ELF-1 (cell line): Measurements from ENCODE around the gene NMNAT1.
"Not testable (repeated sequence)": the region's sequence is repeated elsewhere in the genome, so short reads cannot be mapped to it uniquely, and the experiment has no call there.

ENCODE experiments used
- DNase-seq: peaks from one replicate; pipeline ENCODE4 v3.0.0-alpha.2; 2016; ENCODE audit warnings: low read depth, low spot score

NMNAT1 gene

GRCh38 chr1:9920606-9921005, 22.7 kb upstream of the NMNAT1 start:
- no peak for DNase-seq

- DNase-seq = no peak
Measured at GRCh38 chr1:9922342-9922741, 20.9 kb upstream of the NMNAT1 start.

GRCh38 chr1:9927259-9927658, 16.0 kb upstream of the NMNAT1 start:
- no peak for DNase-seq

GRCh38 chr1:9929431-9930385, 13.6 kb upstream of the NMNAT1 start:
- DNase-seq = peak; percentile 32

- DNase-seq = peak; percentile 34
Measured at GRCh38 chr1:9942399-9942938, 806 bp upstream of the NMNAT1 start.

DNA sequence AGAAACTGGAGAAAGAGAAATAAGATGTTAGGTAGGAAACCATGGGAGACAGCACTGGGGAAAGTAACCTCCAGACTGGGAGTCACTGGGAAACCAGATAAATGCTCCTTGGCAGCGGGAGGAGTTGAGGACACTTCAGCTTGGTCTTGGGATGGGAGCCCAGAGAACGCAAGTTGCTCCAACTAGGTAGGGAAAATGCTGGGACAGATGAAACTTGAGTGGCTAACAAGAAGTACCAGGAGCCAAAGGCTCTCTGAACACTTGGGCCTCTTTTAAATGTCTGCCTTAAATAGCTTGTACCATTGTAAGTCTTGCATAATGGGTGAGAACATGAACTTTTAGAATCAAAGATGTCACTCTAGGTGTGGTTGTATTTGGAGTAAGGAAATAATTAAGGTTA, 3.0 kb downstream of the NMNAT1 start:
- no peak for DNase-seq

DNA sequence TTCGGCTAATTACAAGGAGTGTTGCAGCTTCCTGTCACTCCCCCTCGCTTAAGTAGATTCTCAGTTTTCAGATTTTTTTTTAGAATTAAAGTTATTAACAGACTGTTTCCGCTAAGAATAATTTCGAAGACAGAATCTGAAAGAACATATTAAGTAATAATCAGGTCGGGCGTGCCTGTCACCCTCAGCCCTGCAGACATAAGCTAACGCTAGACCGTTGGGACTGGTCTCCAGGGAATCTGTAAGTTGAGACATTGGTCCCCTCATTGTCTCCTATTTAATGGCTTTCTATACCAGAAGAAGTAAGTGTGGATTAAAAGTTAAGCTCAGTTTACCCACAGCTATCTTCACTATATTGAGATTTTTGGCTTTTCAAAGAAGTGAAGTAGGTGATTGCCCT, 14.5 kb downstream of the NMNAT1 start:
- no peak for DNase-seq

DNA sequence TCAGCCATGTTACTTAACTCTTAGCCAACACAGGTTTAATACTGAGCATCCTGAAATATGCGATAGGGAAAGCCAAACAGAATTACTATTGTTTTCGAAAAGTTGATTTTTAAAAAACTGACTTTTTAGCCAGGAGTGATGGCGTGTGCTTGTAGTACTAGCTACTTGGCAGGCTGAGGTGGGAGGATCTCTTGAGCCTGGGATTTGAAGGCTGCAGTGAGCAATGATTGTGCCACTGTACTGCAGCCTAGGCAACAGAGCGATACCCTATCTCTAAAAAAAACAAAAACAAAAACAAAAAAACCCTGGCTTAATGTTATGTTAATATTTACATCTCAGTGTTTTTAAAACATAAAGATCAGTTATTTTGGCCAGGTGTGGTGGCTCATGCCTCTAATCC, 16.7 kb downstream of the NMNAT1 start:
- no peak for DNase-seq

- DNase-seq = peak; percentile 33
Measured at GRCh38 chr1:9960706-9961562, 17.7 kb downstream of the NMNAT1 start.

DNA sequence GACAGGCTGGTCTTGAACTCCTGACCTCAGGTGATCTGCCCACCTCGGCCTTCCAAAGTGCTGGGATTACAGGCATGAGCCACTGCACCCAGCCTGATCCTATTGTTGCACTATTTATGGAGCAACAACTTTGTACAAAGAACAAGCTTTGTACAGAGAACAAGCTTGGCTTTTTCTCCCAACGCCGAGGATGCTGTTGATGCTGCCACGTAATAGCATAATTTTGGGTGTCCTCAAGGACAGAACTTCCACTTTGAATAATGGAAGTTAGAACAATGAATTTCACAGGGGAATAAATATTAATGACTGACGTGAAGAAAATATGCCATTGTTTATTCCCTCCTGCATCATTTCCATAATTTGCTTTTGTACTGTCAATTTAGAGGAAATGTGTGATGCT, 41.0 kb downstream of the NMNAT1 start:
- DNase-seq = no peak

- DNase-seq = no peak
Measured at GRCh38 chr1:9985001-9985400, 41.7 kb downstream of the NMNAT1 start.

GRCh38 chr1:9989773-9990172, 46.5 kb downstream of the NMNAT1 start:
- no peak for DNase-seq

- DNase-seq = no peak
Measured at GRCh38 chr1:9990944-9991343, 47.7 kb downstream of the NMNAT1 start.

DNA sequence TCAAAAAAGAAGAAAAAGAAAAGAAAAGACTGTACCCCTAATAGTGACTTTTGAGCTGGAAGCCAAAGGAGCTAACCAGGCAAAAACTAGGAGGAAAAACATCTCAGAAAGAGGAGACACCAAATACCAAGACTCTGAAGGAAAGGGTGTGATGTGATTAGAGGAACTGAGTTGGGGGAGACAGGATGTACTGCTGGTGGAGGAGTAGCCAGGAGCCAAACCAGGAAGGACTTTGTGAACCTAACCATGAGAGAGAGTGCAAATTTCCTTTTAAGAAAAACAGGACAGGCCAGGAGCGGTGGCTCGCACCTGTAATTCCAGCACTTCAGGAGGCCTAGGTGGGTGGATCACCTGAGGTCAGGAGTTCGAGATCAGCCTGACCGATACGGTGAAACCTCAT, 49.6 kb downstream of the NMNAT1 start:
- DNase-seq = no peak

- no peak for DNase-seq
Measured at GRCh38 chr1:9993561-9994075, 50.3 kb downstream of the NMNAT1 start.

- peak; percentile 24 for DNase-seq
Measured at GRCh38 chr1:9996624-9997582, 53.6 kb downstream of the NMNAT1 start, which contains the start of gene RBP7. Gene RBP7, plus strand, starts transcription at chr1:9997228. Its CDS starts 31 bp downstream, at chr1:9997259.

DNA sequence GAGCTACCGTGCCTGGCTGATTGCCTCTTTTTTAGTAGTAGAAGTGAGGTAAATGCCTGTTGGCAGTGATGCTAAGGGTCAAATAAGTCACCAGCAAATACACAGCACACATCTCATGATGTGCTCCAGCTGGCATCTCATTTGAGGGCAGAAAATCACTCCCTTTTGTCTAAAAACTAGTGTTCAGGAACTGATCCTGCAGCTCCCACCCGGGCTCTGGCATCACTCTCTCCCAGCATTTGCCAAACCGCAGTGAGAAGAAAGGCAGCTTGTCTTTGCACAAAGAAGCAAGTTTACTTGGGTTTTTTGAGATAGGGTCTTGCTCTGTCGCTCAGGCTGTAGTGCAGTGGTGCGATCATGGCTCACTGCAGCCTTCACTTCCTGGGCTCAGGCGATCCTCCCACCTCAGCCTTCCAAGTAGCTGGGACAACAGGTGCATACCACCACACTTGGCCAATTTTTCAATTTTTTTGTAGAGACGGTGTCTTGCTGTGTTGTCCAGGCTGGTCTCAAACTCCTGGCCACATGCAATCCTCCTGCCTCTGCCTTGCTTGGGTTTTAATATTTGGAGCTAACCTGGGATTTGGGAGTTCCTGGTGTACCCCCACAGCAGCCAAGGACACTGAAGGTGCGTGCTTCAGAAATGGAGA, 57.9 kb downstream of the NMNAT1 start:
- DNase-seq = no peak

DNA sequence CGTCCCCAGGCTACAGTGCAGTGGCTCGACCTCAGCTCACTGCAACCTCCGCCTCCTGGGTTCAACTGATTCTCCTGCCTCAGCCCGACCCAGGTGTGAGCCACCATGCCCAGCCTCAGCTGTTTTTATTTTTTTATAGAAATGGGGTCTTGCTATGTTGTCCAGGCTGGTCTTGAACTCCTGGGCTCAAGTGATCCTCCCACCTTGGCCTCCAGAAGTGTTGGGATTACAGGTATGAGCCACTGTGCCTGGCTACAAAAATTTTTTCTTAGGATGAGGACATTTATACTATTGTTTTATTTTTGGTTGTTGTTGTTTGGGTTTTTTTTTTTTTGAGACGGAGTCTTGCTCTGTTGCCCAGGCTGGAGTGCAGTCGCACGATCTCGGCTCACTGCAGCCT, 62.0 kb downstream of the NMNAT1 start:
- DNase-seq = not testable (repeated sequence)

DNA sequence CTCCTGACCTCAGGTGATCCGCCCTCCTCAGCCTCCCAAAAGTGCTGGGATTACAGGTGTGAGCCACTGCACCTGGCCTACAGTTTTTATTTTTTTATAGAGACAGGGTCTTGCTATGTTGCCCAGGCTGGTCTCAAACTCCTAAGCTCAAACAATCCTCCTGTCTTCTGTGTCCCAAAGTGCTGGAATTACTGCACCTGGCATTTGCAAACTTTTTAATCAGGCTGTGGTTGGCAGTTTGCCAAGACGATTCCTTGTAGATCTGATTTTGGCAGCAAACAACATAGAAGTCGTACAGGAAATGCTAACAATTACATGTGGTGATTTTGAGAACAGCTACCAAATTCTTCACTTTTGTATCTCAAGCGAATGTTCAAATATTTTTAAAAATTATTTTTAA, 63.9 kb downstream of the NMNAT1 start:
- no peak for DNase-seq

GRCh38 chr1:10014016-10014415, 70.7 kb downstream of the NMNAT1 start:
- no peak for DNase-seq
